SHP77 treated with DMSO at 0.1 percent for 48 hours (cell line): ENCODE data around the gene MVB12B.
"Not testable (repeated sequence)": the region's sequence is repeated elsewhere in the genome, so short reads cannot be mapped to it uniquely, and the experiment has no call there.

Source experiments
- DNase-seq: peaks from one replicate; lab custom pipeline; 2025; lab: John Stamatoyannopoulos, UW

The MVB12B gene

GRCh38 chr9:126540398-126540797, 213.8 kb downstream of the MVB12B start:
- DNase-seq, result not testable (repeated sequence)

- DNase-seq, result no peak
Measured at GRCh38 chr9:126543490-126543889, 216.9 kb downstream of the MVB12B start.

GRCh38 chr9:126545106-126545505, 218.5 kb downstream of the MVB12B start:
- no peak for DNase-seq

GRCh38 chr9:126546036-126546435, 219.4 kb downstream of the MVB12B start:
- no peak for DNase-seq

GRCh38 chr9:126548312-126548711, 221.7 kb downstream of the MVB12B start:
- DNase-seq, result no peak

GRCh38 chr9:126549246-126550006, 222.8 kb downstream of the MVB12B start:
- DNase-seq, result no peak

- DNase-seq, result no peak
Measured at GRCh38 chr9:126550891-126551351, 224.3 kb downstream of the MVB12B start.

GRCh38 chr9:126551812-126552211, 225.2 kb downstream of the MVB12B start:
- DNase-seq, result no peak

GRCh38 chr9:126554292-126554691, 227.7 kb downstream of the MVB12B start:
- DNase-seq, result no peak

- not testable (repeated sequence) for DNase-seq
Measured at GRCh38 chr9:126555421-126555820, 228.8 kb downstream of the MVB12B start.
